Measurements from ENCODE around the gene BABAM2. TPM values are rescaled to one million over a fixed set of nuclear protein-coding genes. Genes with fewer than 3 reads are reported as not detected.
"Not testable (repeated sequence)": the region's sequence is repeated elsewhere in the genome, so short reads cannot be mapped to it uniquely, and the experiment has no call there.

The BABAM2 gene
- total RNA-seq, 1 donor = 28.5 TPM

DNA sequence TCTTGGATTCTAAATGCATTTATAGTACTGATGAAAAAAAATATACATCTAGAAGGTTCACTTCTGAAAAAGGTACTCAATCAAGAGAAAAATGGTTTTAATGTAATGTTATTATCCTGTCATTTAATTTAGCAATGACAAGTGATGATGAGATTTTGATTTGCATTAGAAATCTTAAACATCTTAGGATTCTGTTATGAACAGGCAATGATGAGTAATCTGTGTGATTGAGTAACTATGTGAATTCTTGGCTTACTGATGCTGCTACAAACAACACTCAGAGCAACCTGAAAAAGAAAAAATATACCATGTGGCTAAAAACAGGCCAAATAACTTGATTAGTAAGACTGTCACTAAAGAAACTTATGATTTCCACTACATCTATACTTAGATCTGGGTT lies 30.4 kb upstream of the BABAM2 start:
- DNase-seq (ENCODE audit: low read depth) = peak; percentile 70
- TF ChIP-seq, protein P1, sequence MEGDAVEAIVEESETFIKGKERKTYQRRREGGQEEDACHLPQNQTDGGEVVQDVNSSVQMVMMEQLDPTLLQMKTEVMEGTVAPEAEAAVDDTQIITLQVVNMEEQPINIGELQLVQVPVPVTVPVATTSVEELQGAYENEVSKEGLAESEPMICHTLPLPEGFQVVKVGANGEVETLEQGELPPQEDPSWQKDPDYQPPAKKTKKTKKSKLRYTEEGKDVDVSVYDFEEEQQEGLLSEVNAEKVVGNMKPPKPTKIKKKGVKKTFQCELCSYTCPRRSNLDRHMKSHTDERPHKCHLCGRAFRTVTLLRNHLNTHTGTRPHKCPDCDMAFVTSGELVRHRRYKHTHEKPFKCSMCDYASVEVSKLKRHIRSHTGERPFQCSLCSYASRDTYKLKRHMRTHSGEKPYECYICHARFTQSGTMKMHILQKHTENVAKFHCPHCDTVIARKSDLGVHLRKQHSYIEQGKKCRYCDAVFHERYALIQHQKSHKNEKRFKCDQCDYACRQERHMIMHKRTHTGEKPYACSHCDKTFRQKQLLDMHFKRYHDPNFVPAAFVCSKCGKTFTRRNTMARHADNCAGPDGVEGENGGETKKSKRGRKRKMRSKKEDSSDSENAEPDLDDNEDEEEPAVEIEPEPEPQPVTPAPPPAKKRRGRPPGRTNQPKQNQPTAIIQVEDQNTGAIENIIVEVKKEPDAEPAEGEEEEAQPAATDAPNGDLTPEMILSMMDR (IDR thresholded peaks at IDR 0.05; ENCODE audit: insufficient read depth, low read depth, low read length) = no peak

DNA sequence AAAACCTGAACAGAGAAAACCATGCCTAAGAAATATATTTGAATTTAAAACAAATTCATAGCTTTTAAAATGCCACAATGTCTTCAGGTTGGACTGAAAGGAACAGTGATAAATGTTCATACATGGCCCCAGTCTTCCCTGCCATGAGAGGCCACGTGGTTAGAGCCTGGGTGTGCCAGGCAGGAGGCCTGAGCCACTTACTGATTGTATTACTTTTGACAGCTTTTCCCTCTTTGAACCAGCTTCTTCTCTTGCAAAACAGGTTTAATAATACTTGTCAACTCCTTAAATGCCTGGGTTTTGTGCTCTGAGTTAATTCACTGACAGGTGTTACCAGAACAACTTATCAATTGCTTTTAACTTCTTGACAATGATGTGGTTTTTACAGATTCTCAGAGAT lies 27.4 kb upstream of the BABAM2 start:
- DNase-seq (ENCODE audit: low read depth) = no peak
- H3K4me3 ChIP-seq (ENCODE audit: low read depth, low read length) = no peak overlapping the region

More for the DNA sequence above, 30.4 kb upstream of the BABAM2 start:
- H3K4me3 ChIP-seq (ENCODE audit: low read depth, low read length) = no peak overlapping the region

DNA sequence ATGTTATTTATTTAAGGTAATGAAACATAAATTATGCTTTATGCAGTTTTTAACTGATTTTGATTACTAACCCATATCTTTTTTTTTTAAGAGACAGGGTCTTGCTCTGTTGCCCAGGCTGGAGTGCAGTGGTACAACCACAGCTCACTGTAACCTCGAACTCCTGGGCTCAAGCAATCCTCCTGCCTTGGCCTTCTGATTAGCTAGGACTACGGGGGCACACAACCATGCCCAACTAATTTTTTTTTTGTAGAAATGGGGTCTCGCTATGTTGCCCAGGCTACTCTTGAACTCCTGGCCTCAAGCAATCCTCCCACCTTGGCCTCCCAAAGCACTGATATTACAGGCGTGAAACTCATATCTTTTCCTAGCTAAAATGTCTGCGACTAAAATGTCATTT lies 26.6 kb upstream of the BABAM2 start:
- DNase-seq (ENCODE audit: low read depth); H3K4me3 ChIP-seq (ENCODE audit: low read depth, low read length): not testable (repeated sequence)

More for the DNA sequence above, 27.4 kb upstream of the BABAM2 start:
- TF ChIP-seq, protein P1 (IDR thresholded peaks at IDR 0.05; ENCODE audit: insufficient read depth, low read depth, low read length) = no peak

DNA sequence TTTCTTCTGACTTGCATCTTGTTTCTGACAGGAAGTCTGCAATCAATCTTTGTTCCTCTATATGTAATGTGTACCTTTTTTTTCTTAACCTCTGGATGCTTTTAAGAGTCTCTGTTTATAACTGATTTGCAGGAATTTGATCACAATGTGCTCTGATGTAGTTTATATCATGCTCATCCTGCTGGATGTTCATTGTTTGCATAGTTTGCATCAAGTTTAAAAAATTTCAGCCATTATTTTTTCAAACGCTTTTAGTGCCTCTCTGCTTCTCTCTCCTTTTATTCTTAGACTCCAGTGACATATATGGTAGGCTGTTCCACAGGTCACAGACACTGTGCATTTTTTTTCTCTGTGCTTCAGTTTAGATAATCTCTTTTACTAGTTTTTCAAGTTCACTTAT lies 24.3 kb upstream of the BABAM2 start:
- TF ChIP-seq, protein P1 (IDR thresholded peaks at IDR 0.05; ENCODE audit: insufficient read depth, low read depth, low read length) = no peak
- H3K4me3 ChIP-seq (ENCODE audit: low read depth, low read length) = no peak overlapping the region
- no peak for DNase-seq (ENCODE audit: low read depth)

DNA sequence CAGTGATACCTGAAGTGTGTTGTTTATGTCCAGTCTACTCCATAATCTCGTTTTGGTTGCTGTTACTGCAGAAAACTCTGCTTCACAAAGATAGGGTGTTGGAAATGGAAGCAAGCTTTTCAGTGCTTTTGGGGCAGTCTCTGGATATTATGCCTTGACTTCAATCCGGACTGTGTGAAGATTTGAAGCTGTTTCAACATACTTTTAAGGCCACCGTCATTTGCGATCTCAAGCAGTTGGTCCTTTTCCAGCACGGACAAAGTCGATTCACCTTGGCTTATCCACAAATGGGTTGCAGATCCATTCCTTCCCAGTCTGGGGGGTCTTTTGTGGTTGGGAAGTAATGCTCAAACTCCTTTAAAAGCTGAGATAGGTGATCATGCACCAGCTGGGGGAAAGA lies 20.8 kb upstream of the BABAM2 start:
- no peak for DNase-seq (ENCODE audit: low read depth)
- TF ChIP-seq, protein P1 (IDR thresholded peaks at IDR 0.05; ENCODE audit: insufficient read depth, low read depth, low read length) = no peak
- H3K4me3 ChIP-seq (ENCODE audit: low read depth, low read length) = no peak overlapping the region

DNA sequence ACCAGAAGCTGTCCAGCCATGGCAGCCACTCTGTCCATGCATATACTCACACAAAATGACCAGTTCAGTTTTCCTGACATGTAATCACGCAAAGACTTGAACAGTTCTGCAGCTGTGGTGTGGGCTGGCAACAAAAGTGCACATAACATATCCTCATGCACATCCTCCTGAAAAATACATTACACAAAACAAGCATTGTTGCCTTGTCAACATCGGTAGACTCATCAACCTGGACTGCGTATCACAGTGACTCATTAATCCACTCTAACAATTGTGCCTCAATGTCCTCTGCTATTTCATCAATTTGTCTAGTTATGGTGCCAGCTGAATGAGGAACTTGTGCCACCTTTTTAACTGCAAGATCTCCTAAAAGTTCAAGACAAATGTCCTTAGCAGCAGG lies 19.8 kb upstream of the BABAM2 start:
- no peak for DNase-seq (ENCODE audit: low read depth)
- TF ChIP-seq, protein P1 (IDR thresholded peaks at IDR 0.05; ENCODE audit: insufficient read depth, low read depth, low read length) = no peak
- no peak overlapping the region for H3K4me3 ChIP-seq (ENCODE audit: low read depth, low read length)

DNA sequence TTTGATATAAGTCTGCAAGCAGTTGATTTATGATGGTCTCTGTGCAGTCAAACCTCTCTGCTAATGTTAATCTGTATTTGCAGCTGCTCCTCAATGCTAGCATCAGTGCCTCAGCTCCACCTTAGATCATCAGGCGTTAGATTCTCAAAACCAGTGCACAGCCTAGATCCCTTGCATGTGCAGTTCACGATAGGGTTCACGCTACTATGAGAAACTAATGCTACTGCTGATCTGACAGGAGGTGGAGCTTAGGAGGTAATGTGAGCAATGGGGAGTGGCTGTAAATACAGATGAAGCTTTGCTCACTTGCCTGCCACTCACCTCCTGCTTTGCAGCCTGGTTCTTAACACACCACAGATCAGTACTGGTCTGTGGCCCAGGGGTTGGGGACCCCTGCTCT lies 18.7 kb upstream of the BABAM2 start:
- TF ChIP-seq, protein P1 (IDR thresholded peaks at IDR 0.05; ENCODE audit: insufficient read depth, low read depth, low read length) = no peak
- DNase-seq (ENCODE audit: low read depth) = no peak
- H3K4me3 ChIP-seq (ENCODE audit: low read depth, low read length) = no peak overlapping the region
